Measurements from ENCODE around the gene CLN6.

The CLN6 gene

GRCh38 chr15:68186671-68187397 is 42.7 kb downstream of the CLN6 start:
- Histone ChIP-seq H3K27me3 (replicated peaks; ENCODE audit: control insufficient read depth, insufficient read depth, low read length) (no peaks in the 10 kb centered on the region), H3K36me3 (ENCODE audit: control insufficient read depth, insufficient read depth, low read length) (peaks cover 8% of the 10 kb centered on the region), H3K4me3 (replicated peaks; ENCODE audit: low read depth, low read length) (no peak overlapping the region)
- DNase-seq (ENCODE audit: extremely low read depth, insufficient read length), result no peak
- TF ChIP-seq CTCF (IDR thresholded peaks at IDR 0.05; ENCODE audit: insufficient read depth, low read length, poor library complexity, severe bottlenecking), result no peak

- no peak for TF ChIP-seq CTCF (IDR thresholded peaks at IDR 0.05; ENCODE audit: insufficient read depth, low read length, poor library complexity, severe bottlenecking)
- no peak for DNase-seq (ENCODE audit: extremely low read depth, insufficient read length)
- no peak overlapping the region for H3K4me3 ChIP-seq (replicated peaks; ENCODE audit: low read depth, low read length)
- H3K27me3 ChIP-seq (replicated peaks; ENCODE audit: control insufficient read depth, insufficient read depth, low read length), result no peaks in the 10 kb centered on the region
- H3K36me3 ChIP-seq (ENCODE audit: control insufficient read depth, insufficient read depth, low read length), result peaks cover 14% of the 10 kb centered on the region
These were observed 44.7 kb downstream of the CLN6 start for GRCh38 chr15:68184616-68185480.

DNA sequence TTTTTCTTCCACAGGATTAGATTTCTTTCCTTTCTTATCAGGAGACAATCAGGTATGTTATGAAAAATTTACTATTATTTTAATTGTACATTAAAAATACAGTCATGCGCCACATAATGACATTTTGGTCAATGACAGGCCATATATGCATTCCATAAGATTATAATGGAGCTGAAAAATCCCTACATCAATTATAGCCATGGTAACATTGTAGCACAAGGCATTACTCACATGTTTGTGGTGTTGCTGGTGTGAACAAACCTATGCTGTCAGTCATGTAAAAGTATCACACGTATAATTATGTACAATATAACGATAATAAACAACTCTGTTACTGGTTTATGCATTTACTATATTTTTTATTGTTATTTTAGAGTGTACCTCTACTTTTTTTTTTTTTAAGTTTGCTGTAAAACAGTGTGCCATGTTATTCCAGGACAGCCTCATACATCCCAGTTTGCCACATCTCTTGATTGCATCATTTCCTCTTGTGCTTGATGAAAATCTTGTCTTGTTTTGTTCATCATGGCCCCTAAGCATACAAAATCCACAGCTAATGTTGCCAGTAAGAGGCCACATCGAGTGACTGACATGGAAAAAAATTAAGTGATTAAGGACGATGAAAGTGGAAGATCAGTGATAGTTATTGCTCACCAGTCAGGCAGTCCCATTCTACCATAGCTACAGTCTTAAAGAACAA is 45.8 kb downstream of the CLN6 start:
- Histone ChIP-seq H3K4me3 (replicated peaks; ENCODE audit: low read depth, low read length) (no peak overlapping the region), H3K27me3 (replicated peaks; ENCODE audit: control insufficient read depth, insufficient read depth, low read length) (no peaks in the 10 kb centered on the region), H3K36me3 (ENCODE audit: control insufficient read depth, insufficient read depth, low read length) (peaks cover 14% of the 10 kb centered on the region)
- TF ChIP-seq CTCF (IDR thresholded peaks at IDR 0.05; ENCODE audit: insufficient read depth, low read length, poor library complexity, severe bottlenecking), result no peak
- DNase-seq (ENCODE audit: extremely low read depth, insufficient read length), result no peak

DNA sequence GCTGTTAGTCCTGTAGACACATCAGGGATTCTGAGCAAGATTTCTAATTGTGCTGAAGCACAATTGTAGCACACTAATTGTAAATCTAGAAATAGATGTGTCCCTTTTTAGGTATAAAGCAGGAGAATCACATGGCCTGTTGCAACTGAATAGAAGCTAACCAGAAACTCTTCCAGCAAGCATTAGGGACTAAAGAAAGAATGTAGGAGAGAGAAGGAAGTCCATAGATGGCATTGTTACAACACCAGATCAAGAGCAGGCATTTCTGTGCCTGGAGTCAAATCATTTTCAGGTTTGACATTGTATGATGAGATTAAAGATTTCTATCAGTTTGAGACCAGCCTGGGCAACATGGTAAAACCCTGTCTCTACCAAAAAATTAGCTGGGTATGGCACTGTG is 51.8 kb downstream of the CLN6 start:
- DNase-seq (ENCODE audit: extremely low read depth, insufficient read length), result no peak
- no peak overlapping the region for H3K4me3 ChIP-seq (replicated peaks; ENCODE audit: low read depth, low read length)
- TF ChIP-seq CTCF (IDR thresholded peaks at IDR 0.05; ENCODE audit: insufficient read depth, low read length, poor library complexity, severe bottlenecking), result no peak
- H3K27me3 ChIP-seq (replicated peaks; ENCODE audit: control insufficient read depth, insufficient read depth, low read length), result no peaks in the 10 kb centered on the region
- H3K36me3 ChIP-seq (ENCODE audit: control insufficient read depth, insufficient read depth, low read length), result peaks cover 12% of the 10 kb centered on the region

DNA sequence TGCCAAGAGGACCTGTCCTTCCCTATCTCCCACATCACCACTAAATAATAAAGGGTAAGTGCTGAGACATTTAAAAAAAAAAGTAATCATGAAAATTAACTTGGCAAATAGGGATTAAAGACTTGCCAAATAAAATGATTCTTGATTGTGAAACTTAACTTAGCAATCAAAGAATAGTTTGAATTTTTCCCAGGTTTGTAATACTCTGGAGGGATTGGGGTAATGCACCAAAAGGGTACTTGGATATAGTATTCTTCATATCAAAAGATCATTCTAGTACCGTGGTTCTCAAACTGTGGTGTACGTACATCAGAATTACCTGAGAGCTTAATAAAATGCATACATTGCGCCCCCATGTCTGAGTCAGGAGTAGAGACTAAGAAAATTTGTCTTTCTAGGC is 52.9 kb downstream of the CLN6 start:
- Histone ChIP-seq H3K4me3 (replicated peaks; ENCODE audit: low read depth, low read length) (no peak overlapping the region), H3K27me3 (replicated peaks; ENCODE audit: control insufficient read depth, insufficient read depth, low read length) (no peaks in the 10 kb centered on the region), H3K36me3 (ENCODE audit: control insufficient read depth, insufficient read depth, low read length) (peaks cover 12% of the 10 kb centered on the region)
- no peak for DNase-seq (ENCODE audit: extremely low read depth, insufficient read length)
- TF ChIP-seq CTCF (IDR thresholded peaks at IDR 0.05; ENCODE audit: insufficient read depth, low read length, poor library complexity, severe bottlenecking), result no peak
